H1 (cell line): ENCODE measurements around the gene TKFC. TPM values are rescaled to one million over a fixed set of nuclear protein-coding genes. Genes with fewer than 3 reads are reported as not detected.

ENCODE experiments used
- CHD7 ChIP-seq: fragments of 300-600 bp; sonication (generic); IDR thresholded peaks from 2 replicates; pipeline ENCODE4 v1.7.1; 2012; ENCODE audit warnings: low read length, moderate library complexity, mild to moderate bottlenecking, inconsistent platforms; ENCODE audit not compliant: insufficient replicate concordance
- polyA plus RNA-seq, 7 experiments: library from polyadenylated mRNA; depleted of rRNA in 3 of 7; stranded (reverse) in 5 of 7; unstranded in 2 of 7; fragments of >200 nt in 5 of 7; fragments of 200-250 nt in 2 of 7; gene quantifications; 1 replicate in 5 of 7; 2 replicates in 1 of 7; 4 replicates in 1 of 7; pipeline versions ENCODE4 v1.2.1 to v1.2.3, GENCODE V29; 2011 to 2013; ENCODE audit warnings: missing spikeins in 2 of 7, mixed read lengths in 2 of 7
- total RNA-seq: library from RNA; stranded (reverse); fragmentation: NEBNext Ultra II Directional; extraction: Animal tissue kit (Norgen Biotek cat#: 25700); gene quantifications from 2 replicates; pipeline ENCODE4 v1.2.1, GENCODE V29; 2021

TKFC gene
- total and polyA plus RNA-seq, 2 of the 8 experiments (the other 6 are each of a cell fraction or from before 2014, with no cell fraction given) = 53.5 to 55.0 TPM

GRCh38 chr11:61361237-61361740, 28.3 kb downstream of the TKFC start (continued):
- TF ChIP-seq CHD7 = no peak
- TF ChIP-seq, all 59 proteins: peak for 1
